HG03469 (cell line): ENCODE results near the gene FAM50B.

Experiments
- ATAC-seq: cut with Tn5 transposase; IDR thresholded peaks from one replicate; pipeline ENCODE4 v1.9.1; 2021; ENCODE audit warnings: mild to moderate bottlenecking, moderate library complexity, moderate number of reproducible peaks; ENCODE audit not compliant: unreplicated experiment

The FAM50B gene, protein sequence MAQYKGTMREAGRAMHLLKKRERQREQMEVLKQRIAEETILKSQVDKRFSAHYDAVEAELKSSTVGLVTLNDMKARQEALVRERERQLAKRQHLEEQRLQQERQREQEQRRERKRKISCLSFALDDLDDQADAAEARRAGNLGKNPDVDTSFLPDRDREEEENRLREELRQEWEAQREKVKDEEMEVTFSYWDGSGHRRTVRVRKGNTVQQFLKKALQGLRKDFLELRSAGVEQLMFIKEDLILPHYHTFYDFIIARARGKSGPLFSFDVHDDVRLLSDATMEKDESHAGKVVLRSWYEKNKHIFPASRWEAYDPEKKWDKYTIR

DNA sequence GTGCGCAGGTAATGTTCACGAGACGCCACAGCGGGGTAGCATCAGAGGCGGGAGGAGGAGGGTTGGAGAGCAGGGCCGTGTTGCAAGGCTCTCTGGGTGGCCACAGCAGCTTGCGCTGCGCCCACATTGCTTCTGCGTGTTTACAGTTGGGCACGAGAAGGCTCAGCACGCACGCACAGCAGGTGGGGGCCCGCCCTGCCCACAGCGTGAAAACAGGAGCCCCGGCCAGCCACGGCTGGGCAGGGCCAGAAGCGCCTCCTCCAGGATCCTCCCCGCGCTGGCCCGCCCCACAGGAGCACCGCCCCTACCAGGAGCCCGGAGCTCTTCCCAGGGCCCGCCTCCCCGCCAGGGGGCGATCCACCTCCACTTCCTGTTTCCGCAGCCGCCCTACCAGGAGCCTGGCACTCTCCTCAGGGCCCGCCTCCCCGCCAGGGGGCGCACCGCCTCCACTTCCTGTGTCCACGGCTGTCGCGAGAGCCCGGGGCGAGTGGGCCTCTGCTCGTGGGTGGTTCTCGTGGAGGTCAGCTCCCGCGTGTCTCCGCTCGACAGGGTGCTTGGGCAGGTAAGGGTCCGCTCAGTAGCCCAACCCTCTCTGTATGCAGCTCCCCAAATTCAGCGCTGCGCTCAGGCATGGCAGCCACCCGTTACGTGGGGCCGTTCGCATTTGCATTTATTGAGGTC is at the start of gene FAM50B:
TSS of gene FAM50B (plus strand) at position 449 of the 681 bp plus-strand sequence. CDS start 439 bp downstream, outside the sequence.
- ATAC-seq, result no peak

DNA sequence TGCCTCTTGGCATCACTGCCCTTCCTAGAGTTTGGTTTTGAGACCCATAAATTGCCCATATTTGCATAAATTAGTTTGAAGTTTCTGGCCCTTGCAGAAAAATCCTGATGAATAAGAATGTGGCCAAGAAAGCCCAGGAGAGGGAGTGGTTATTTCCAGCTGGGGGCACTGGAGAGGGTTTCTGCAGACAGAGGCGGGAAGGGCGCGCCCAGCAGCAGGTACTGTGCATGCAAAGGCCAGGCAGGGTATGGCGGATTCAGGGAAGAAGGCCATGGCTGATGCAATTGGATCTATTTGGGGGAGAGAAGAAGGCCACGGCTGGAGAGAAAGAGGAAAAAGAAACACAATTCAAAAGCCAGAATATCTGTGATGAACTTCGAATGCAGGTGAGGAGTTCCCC is 49.5 kb upstream of the FAM50B start:
- ATAC-seq, result no peak

DNA sequence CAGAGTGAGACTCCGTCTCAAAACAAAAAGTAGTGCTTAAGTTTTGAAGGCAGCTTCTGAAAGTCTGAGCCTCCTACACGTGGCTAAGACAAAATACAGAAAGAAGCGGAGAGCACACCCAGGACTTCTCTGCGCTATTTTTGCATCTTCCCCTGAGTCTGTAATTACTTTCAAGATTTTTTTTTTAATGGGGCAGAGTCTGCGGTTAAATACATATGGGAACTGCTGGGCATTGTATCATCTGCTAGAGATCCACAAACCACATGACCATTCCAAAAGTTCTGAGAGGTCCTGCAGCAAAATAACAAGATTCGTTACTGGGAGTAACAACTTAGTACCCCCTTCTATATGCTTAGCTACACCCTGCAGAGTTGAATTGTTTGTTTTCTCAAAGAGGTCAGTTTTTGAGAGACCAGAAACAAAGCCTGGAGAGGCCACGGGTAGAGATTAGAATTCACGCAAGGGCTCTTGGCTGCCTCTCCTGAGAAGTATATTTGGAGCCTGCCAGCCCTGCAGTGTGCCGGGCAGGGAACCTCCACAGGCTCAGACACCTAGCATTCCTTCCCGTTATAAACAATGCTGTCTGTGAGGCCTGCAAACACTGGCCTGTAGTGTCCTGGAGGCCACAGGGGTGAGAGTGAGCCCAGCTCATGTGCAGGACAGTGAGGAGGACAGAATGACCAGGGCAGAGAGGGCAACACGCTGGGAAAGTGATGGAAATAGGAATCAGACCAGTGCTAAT is 48.2 kb upstream of the FAM50B start:
- ATAC-seq, result no peak

DNA sequence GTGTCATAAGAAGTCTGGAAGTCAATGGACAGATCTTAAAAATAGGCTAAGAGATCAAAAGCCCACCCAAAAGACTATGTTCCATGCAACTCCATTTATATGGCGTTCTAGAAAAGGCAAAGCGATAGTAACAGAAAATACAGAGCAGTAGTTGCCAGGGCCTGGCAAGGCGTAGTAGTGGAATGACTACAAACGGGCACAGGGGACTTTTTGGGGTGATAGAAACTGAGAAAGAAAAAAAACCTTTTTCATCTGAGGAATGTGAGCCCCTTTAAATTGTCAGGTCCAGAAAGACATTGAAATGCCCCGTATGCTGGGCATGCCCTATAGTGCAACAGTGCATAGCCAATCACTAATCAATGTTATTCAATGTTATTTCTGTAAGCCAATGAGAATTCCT is 47.2 kb upstream of the FAM50B start:
- no peak for ATAC-seq

DNA sequence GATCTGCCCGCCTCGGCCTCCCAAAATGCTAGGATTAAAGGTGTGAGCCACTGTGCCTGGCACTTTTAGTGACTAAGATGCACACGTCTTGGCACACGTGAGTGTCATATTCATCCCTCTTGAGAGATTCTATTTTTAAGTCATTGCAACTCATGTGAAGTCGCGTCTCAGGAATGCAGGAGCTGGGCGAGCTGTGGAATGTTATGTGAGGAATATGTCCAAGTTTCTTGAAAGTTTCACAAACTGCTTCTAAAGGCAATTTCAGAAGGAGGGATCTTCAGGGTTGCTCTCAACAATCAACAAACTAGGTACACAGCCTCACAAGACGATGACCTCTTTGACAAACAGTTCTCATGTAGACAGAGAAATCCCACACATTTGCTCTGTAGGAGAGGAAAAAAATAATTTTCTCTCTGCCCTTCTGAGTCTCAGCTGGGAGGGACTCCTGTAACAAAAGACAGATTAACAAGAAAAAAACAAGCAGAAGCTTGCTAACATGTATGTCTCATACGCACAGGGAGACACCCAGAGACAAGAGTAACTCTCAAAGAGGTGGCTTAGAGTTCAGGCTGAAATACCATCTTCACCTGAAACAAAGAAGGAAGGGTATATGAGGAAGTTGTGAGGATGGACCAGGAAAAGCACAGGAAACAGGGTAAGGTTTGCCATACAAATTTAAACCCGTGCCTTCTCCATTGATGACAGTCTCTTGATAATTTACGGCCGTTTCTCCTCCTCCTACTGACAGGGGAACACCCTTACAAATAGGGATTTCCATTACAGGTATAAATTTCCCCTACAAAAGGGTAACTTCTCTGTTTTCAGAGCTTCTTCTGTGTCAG is 45.3 kb upstream of the FAM50B start:
- ATAC-seq, result no peak

DNA sequence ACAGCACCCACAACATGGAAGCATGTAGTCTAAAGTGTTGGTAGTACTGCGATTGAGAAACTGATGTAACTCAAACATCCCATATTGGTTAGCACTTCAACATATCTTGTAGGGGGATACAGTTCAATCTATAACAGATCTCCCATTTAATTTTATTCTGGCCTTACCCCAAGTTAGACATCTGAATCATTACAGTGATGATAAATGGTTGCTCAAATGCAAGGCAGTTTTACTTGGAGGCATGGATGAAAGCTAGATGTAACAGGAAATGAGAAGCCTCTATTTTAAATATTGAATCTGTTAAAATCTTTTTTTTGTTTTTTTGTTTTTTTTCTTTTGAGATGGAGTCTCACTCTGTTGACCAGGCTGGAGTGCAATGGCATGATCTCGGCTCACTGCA is 44.2 kb upstream of the FAM50B start:
- no peak for ATAC-seq

DNA sequence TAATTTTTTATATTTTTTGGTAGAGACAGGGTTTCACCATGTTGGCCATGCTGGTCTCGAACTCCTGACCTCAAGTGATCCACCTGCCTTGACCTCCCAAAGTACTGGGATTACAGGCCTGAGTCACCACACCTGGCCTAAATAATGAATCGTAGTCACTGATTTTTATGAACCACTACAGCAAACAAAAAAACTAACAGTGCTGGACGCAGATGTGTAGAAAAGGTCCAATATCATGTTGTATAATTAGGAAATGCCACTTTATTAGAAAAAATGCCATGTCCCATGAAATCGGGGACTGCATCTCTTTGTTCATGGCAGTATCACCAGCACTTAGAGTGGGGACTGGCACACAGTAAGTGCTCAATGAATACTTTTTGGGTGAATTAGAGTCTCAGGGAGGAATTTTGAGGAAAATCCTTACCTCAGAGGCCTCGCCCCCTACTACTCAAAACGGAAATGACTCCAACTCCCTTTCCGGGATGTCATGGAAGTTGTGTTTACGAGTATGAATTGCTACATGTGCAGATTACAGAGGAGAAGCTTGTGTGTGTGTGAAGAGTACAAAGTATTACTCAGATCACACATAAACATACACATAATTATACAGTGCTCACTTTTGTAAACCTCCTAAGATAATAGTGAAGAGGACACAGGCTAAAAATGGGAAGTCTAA is 43.6 kb upstream of the FAM50B start:
- no peak for ATAC-seq

DNA sequence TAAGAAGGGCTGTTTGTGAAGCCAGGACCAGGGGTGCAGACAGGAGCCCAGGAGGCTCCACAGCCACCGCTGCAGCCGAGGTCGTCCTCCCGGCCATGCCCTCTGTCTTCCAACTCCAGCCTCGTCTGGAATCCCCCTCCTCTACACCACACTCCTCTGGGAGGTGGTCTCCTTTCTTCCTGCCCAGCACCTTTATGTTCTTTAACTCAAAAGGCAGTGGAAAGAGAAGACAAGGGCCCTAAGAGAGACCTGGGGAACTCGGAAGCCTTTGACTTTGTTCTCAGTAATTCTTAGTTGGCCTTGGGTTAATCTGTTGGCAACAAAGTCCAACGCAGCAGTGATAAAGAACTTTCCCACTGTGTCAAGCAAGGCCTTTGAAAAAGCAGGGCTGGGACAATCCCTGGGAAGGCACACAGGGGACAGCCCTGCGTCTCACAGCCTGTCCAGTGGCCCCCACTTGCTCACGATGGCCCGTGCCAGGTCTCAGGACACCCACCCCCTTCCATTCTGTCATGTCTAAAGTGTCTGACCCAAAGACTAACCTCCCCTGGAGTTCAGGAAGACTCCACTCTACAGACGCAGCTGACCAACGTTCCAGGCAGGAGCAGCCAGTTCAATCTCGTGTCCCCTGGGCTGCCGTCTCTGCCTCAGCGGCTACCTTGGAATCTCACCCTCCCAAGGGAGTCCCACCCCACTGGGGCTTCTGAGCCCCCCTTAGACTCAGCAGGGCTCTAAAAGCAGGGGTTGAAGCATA is 42.8 kb upstream of the FAM50B start:
- no peak for ATAC-seq

DNA sequence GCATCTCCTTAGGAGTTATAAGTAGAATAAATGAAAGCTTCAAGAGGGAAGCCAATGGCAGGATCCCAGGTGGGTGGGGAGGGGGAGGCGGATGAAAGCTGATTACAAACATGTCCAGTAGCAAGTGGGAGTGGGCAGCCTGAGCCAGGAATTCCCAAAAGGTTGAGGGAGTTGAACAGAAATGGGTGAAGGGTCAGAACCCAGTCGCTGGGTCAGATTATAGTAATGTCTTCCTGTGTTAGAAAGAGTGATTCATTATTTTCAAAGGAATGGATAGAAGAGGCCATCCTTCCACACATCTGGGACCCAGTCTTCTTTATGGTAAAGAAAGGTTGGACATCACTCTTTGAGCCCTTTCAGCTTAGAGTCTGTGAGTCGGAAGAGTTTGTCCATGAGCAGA is 41.0 kb upstream of the FAM50B start:
- no peak for ATAC-seq

DNA sequence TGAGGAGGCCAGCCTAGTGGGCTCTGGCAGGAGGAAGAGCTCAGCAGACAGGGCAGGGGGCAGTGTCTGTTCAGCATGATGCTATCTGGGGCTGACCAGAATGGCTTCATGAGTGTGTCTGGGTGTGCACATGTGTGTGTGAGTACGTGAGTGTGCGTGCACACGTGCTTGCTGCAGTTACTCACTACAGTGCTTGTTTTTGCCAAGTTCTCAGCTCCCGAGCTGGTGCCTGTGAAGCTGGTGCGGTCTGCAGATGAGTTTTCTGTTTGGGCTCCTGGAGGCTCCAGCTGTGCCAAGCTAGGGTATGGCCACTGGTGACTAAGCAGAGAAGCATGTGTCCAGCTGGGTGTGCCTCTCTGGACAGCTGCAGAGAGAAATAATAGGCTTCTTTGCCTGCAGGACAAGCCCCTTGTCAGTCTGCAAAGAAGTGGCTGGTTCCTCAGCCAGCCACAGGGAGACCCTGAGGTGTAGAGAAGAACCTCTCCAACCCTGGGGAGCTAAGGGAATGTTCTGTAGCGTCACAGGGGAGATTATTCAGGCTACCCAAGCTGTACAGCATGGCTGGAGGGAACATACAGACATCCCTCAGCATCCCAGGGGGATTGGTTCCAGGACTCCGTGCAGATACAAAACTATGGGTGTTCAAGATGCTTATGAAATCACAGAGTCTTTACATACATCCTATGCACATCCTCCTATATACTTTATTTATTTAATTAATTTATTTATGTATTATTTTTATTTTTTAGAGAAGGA is 40.2 kb upstream of the FAM50B start:
- ATAC-seq, result no peak

DNA sequence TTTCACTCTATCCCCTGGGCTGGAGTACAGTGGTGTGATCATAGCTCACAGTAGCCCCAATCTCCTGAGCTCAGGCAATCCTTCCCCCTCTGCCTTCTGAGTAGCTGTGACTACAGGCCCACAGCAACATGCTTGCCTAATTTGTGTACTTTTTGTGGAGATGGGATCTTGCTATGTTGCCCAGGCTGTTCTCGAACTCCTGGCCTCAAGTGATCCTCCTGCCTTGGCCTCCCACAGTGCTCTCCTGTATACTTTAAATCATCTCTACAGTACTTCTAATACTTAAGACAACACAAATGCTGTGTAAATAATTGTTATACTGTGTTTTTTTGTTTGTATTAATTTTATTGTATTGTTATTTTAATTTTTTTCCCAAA is 39.7 kb upstream of the FAM50B start:
- no peak for ATAC-seq

DNA sequence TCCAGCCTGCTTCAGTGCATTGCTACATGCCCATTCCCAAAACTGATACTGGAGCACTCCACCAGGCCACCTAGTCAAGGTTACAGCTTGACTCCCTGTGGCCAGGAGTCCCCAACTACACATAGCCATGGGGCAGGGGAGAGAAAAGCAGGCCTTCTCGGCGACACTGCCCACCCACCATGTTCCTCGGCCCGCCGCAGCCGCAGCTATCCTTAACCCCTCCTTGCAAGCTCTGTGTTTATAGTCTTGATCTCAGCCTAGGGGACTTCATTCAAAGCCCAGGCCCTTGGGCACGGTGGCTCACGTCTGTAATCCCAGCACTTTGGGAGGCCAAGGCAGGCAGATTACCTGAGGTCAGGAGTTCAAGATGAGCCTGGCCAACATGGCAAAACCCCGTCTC is 39.2 kb upstream of the FAM50B start:
- no peak for ATAC-seq

DNA sequence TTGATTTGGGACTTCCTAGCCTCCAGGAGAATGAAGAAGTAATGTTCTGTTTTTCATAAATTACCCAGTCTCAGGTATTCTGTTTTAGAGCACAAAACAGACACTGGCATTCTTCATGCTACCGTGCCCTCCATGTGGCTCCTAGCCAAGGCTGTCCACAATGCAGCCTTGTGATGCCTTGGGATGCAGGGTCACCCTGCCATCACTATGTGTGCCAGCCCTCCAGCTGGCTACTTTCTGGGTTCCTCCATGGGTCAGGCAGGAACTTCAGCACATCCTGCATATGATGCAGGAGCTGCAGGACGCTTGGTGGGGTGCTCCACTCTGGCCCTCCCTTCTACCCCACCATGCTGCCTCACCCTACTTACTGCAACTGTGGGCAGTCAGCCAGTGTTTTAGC is 38.0 kb upstream of the FAM50B start:
- ATAC-seq, result no peak

DNA sequence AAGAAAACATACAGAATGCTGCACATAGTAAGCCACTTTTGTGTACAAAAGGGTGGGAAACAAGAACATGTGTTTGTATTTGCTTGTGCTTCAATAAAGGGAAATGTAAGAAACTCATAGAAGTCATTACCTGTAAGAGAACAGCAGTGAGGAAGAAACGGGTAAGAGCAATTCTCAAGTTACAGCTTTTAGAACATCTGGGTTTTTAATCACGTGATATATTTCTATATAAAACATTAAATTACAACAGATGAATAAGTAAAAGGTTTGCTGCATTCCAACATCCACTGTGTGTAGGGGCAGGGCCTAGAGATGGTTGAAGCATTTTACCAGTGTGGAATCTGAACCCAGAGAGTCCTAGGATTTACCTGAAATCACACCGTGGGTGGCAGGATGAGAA is 36.6 kb upstream of the FAM50B start:
- ATAC-seq, result no peak

DNA sequence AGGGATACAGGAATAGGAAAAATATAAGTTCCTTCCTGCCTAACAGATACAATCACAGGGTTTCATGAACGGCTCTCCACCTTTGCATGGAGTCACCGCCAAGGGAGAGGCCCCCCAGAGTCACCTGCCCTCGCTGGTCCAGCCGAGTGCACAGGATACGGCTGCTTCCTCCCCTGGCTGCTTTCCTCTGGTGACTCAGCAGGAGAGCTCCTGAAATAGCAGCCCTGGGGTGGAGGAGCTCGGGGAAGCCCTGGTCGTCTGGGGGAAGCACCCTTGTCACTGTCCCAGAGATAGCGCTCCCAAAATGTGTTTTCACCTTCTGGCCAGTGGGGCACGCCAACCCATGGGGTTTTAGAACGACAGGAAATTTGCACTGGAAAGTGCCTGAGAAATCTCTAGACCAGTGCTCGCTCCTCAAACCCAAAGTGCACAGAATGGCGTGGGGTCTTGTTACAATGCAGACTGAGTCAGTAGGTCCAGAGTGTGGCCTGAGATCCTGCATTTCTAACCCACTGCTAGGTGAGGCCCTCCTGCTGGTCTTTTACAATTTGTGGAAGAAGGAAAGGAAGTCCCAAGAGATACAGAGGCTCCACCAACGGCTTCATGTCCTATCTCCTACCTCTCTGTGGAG is 35.9 kb upstream of the FAM50B start:
- no peak for ATAC-seq

DNA sequence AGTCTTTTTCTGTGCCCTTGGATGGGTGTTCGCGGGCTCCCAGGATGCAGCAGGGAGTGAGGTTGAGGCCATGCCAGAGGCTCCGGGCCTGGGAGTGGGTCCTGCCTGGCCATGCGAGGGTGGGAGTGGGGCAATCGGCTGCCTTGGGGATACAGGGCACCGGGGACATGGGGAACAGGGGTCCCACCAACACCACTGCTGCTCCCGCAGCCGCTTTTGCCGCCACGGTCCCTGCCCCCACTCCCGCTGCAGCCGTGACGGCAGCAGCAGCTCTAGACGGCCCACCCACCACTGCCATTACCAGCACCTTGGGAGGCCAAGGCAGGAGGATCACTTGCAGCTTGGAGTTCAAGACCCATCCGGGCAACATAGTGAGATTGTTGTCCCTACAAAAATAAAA is 35.3 kb upstream of the FAM50B start:
- ATAC-seq, result no peak

DNA sequence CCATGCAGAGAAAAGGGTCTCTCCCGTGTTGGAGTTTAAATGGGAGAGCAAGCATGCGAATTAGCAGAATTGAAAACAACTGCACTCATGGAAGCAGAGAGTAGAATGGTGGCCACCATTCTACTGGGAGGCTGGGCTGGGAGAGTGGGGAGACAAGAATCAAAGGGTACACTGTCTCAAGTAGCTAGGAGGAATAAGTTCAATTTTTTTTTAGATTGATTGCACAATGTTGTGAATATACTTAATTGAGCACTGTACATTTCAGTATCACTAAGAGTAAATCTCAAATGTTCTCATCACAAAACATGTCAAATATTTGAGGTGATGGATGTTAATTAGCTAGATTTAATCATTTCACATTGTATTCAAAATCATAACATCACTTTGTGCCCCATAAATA is 34.6 kb upstream of the FAM50B start:
- ATAC-seq, result no peak

DNA sequence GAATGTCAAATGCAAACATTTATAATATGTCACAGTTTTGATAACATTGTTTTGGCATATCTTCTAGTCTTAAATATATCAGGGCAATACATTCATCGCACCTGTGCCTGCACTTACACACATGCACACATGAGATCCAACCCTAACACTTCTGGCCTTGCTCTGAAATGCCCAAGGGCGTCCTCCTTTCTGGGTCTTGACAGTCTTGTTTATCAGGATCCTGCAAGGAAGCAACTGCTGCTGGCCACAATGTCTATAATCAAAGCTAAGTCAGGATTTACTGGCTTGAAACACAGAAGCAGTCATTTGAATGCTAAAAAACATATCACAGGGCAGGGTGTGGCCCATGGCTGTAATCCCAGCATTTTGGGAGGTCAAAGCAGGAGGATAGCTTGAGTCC is 32.9 kb upstream of the FAM50B start:
- no peak for ATAC-seq
